Epithelial cell of prostate (primary cell): ENCODE data around the gene ZNF547.
A peak's percentile ranks its signal among the peaks of the same experiment; 100 is the strongest.

ENCODE experiments used
- DNase-seq: peaks from one replicate; pipeline ENCODE4 v3.0.0-alpha.2; 2011; ENCODE audit warnings: low read depth, low spot score
- H3K27ac ChIP-seq: fragments of 450-650 bp; 2 replicates; pipeline ENCODE4 v1.5.1; 2017; ENCODE audit warnings: mild to moderate bottlenecking

Gene ZNF547

GRCh38 chr19:57362997-57363687, at the start of gene ZNF547, which contains the start of gene TRAPPC2B:
TSS of gene ZNF547 (plus strand) at chr19:57363551. CDS start at chr19:57368556, 5,005 bp downstream.
TSS of gene TRAPPC2B (plus strand) at chr19:57363551. CDS start at chr19:57364834, 1,283 bp downstream.
- peak within 1 kb of the TSS; percentile 61 for H3K27ac ChIP-seq
- peak; percentile 98 for DNase-seq

GRCh38 chr19:57314146-57314545, 49.2 kb upstream of the ZNF547 start:
- no peak for DNase-seq
- H3K27ac ChIP-seq: no peak overlapping the region

GRCh38 chr19:57317503-57317902, 45.8 kb upstream of the ZNF547 start:
- no peak overlapping the region for H3K27ac ChIP-seq
- DNase-seq: no peak

GRCh38 chr19:57319869-57320179, 43.5 kb upstream of the ZNF547 start:
- H3K27ac ChIP-seq: peak overlapping the region; percentile 55
- no peak for DNase-seq

- peak within 1 kb of the TSS; percentile 55 for H3K27ac ChIP-seq
- peak; percentile 74 for DNase-seq
These were observed 42.9 kb upstream of the ZNF547 start, which contains the start of gene ZNF543 for GRCh38 chr19:57320180-57321084. TSS of gene ZNF543 (plus strand) at chr19:57320472. CDS start at chr19:57320854, 382 bp downstream.

- DNase-seq: no peak
- H3K27ac ChIP-seq: peak overlapping the region; percentile 55
These were observed 42.2 kb upstream of the ZNF547 start for GRCh38 chr19:57321116-57321515.

- no peak for DNase-seq
- H3K27ac ChIP-seq: no peak overlapping the region
These were observed 41.6 kb upstream of the ZNF547 start for GRCh38 chr19:57321751-57322150.

- no peak overlapping the region for H3K27ac ChIP-seq
- no peak for DNase-seq
These were observed 38.4 kb upstream of the ZNF547 start for GRCh38 chr19:57324992-57325391.

- DNase-seq: no peak
- no peak overlapping the region for H3K27ac ChIP-seq
These were observed 35.4 kb upstream of the ZNF547 start for GRCh38 chr19:57327993-57328392.

- peak overlapping the region; percentile 30 for H3K27ac ChIP-seq
- peak; percentile 87 for DNase-seq
These were observed 29.2 kb upstream of the ZNF547 start for GRCh38 chr19:57334191-57334590.

GRCh38 chr19:57338877-57339276, 24.5 kb upstream of the ZNF547 start:
- no peak for DNase-seq
- H3K27ac ChIP-seq: no peak overlapping the region

- H3K27ac ChIP-seq: no peak overlapping the region
- no peak for DNase-seq
These were observed 20.8 kb upstream of the ZNF547 start for GRCh38 chr19:57342582-57342981.

- no peak for DNase-seq
- no peak overlapping the region for H3K27ac ChIP-seq
These were observed 15.2 kb upstream of the ZNF547 start for GRCh38 chr19:57348136-57348535.

GRCh38 chr19:57350877-57351805, 12.2 kb upstream of the ZNF547 start, which contains the start of gene ZNF304:
TSS of gene ZNF304 (plus strand) at chr19:57351271. CDS start at chr19:57351665, 394 bp downstream.
- peak within 1 kb of the TSS; percentile 48 for H3K27ac ChIP-seq
- peak; percentile 60 for DNase-seq

GRCh38 chr19:57351867-57352266, 11.5 kb upstream of the ZNF547 start:
- H3K27ac ChIP-seq: no peak overlapping the region
- DNase-seq: no peak

- no peak for DNase-seq
- H3K27ac ChIP-seq: no peak overlapping the region
These were observed 7.4 kb upstream of the ZNF547 start for GRCh38 chr19:57355916-57356315.

GRCh38 chr19:57357406-57357805, 5.9 kb upstream of the ZNF547 start:
- no peak overlapping the region for H3K27ac ChIP-seq
- DNase-seq: no peak

- DNase-seq: no peak
- no peak overlapping the region for H3K27ac ChIP-seq
These were observed 4.1 kb upstream of the ZNF547 start for GRCh38 chr19:57359300-57359699.

GRCh38 chr19:57362419-57362818, 932 bp upstream of the ZNF547 start:
- no peak for DNase-seq

GRCh38 chr19:57363688-57364181, 384 bp downstream of the ZNF547 start:
- no peak for DNase-seq
- H3K27ac ChIP-seq: peak overlapping the region; percentile 61

More at GRCh38 chr19:57362419-57362818, 932 bp upstream of the ZNF547 start:
- H3K27ac ChIP-seq: peak overlapping the region; percentile 61
